Stimulated activated naive CD4-positive, alpha-beta T cell (primary cell): ENCODE data around the gene ODAPH.

Source experiments
- DNase-seq, 6 experiments: peaks; one replicate each; lab custom pipeline; 2025; lab: John Stamatoyannopoulos, UW

The ODAPH gene

GRCh38 chr4:75544870-75545269, 11.0 kb upstream of the ODAPH start:
- no peak for DNase-seq

- no peak for DNase-seq
Observed at GRCh38 chr4:75545526-75545925, 10.3 kb upstream of the ODAPH start.

- no peak for DNase-seq
Observed at GRCh38 chr4:75547647-75548387, 8.0 kb upstream of the ODAPH start.

- DNase-seq = no peak
Observed at GRCh38 chr4:75549019-75549418, 6.8 kb upstream of the ODAPH start.

GRCh38 chr4:75552452-75552851, 3.4 kb upstream of the ODAPH start:
- no peak for DNase-seq

- no peak for DNase-seq
Observed at GRCh38 chr4:75557696-75558095, 1.8 kb downstream of the ODAPH start.

GRCh38 chr4:75561789-75562188, 5.9 kb downstream of the ODAPH start:
- DNase-seq = no peak

GRCh38 chr4:75564023-75564422, 8.2 kb downstream of the ODAPH start:
- no peak for DNase-seq

- DNase-seq = no peak
Observed at GRCh38 chr4:75565481-75565880, 9.6 kb downstream of the ODAPH start.

GRCh38 chr4:75566911-75567310, 11.0 kb downstream of the ODAPH start:
- DNase-seq = no peak

GRCh38 chr4:75567725-75568124, 11.9 kb downstream of the ODAPH start:
- DNase-seq = no peak

GRCh38 chr4:75584067-75584466, 28.2 kb downstream of the ODAPH start:
- DNase-seq = no peak

- DNase-seq = no peak
Observed at GRCh38 chr4:75593393-75593792, 37.5 kb downstream of the ODAPH start.

- DNase-seq = no peak
Observed at GRCh38 chr4:75596061-75596460, 40.2 kb downstream of the ODAPH start.

- no peak for DNase-seq
Observed at GRCh38 chr4:75598390-75598789, 42.5 kb downstream of the ODAPH start.

GRCh38 chr4:75599647-75600046, 43.8 kb downstream of the ODAPH start:
- DNase-seq = no peak

GRCh38 chr4:75605928-75606327, 50.1 kb downstream of the ODAPH start:
- no peak for DNase-seq

- no peak for DNase-seq
Observed at GRCh38 chr4:75612306-75612705, 56.4 kb downstream of the ODAPH start.
